DOHH2 (cell line): ENCODE data around the gene IRF2BP1.

Experiments
- H3F3A ChIP-seq: fragments of 200-600 bp; sonication (generic), shearing (Covaris generic); 2 replicates; pipeline ENCODE4 v1.6.0; 2016; ENCODE audit warnings: antibody characterized with exemption, mild to moderate bottlenecking; ENCODE audit not compliant: control insufficient read depth, insufficient read depth
- H3K27ac ChIP-seq: fragments of 200-600 bp; sonication (generic); 2 replicates; pipeline ENCODE4 v1.5.1; 2014; ENCODE audit warnings: low read depth, mild to moderate bottlenecking, low read length, moderate library complexity
- H3K27me3 ChIP-seq: fragments of 200-600 bp; sonication (generic); 2 replicates; pipeline ENCODE4 v1.6.1; 2014; ENCODE audit warnings: mild to moderate bottlenecking, low read length, mixed read lengths; ENCODE audit not compliant: control insufficient read depth
- H3K36me3 ChIP-seq: fragments of 200-600 bp; sonication (generic); 2 replicates; pipeline ENCODE4 v1.6.1; 2014; ENCODE audit warnings: mild to moderate bottlenecking, low read length, moderate library complexity, mixed read lengths; ENCODE audit not compliant: control insufficient read depth
- H3K4me1 ChIP-seq: fragments of 200-600 bp; sonication (generic); 2 replicates; pipeline ENCODE4 v1.6.1; 2014; ENCODE audit warnings: mild to moderate bottlenecking, low read length, mixed read lengths; ENCODE audit not compliant: control insufficient read depth
- H3K4me2 ChIP-seq: fragments of 200-600 bp; sonication (generic); 2 replicates; pipeline ENCODE4 v1.6.0; 2014; ENCODE audit warnings: mild to moderate bottlenecking, low read length, moderate library complexity
- H3K4me3 ChIP-seq: fragments of 200-600 bp; sonication (generic); 2 replicates; pipeline ENCODE4 v1.5.1; 2014; ENCODE audit warnings: mild to moderate bottlenecking, low read length, mixed read lengths
- H3K79me2 ChIP-seq: fragments of 200-600 bp; sonication (generic); 2 replicates; pipeline ENCODE4 v1.6.1; 2014; ENCODE audit warnings: mild to moderate bottlenecking, low read length, mixed read lengths; ENCODE audit not compliant: control insufficient read depth
- H3K9me2 ChIP-seq: fragments of 200-600 bp; sonication (generic); replicated peaks from 2 replicates; pipeline ENCODE4 v1.6.1; 2014; ENCODE audit warnings: mild to moderate bottlenecking, low read length, mixed read lengths; ENCODE audit not compliant: control insufficient read depth
- H3K9me3 ChIP-seq: fragments of 200-600 bp; sonication (generic); 2 replicates; pipeline ENCODE4 v1.6.1; 2014; ENCODE audit warnings: antibody characterized with exemption, low read length, mixed read lengths; ENCODE audit not compliant: control insufficient read depth, insufficient read depth
- H4K20me1 ChIP-seq: fragments of 200-600 bp; sonication (generic); 2 replicates; pipeline ENCODE4 v1.6.0; 2014; ENCODE audit warnings: low read depth, mild to moderate bottlenecking, antibody characterized with exemption, low read length, moderate library complexity; ENCODE audit not compliant: control insufficient read depth, insufficient read depth
- CTCF ChIP-seq: fragments of 200-600 bp; sonication (generic); IDR thresholded peaks from one replicate; pipeline ENCODE4 v1.5.1; 2014; ENCODE audit warnings: antibody characterized with exemption, mild to moderate bottlenecking, low read depth, low read length; ENCODE audit not compliant: poor library complexity, severe bottlenecking
- EZH2phosphoT487 ChIP-seq: fragments of 200-600 bp; sonication (generic); IDR thresholded peaks from 2 replicates; pipeline ENCODE4 v1.6.1; 2017; ENCODE audit warnings: borderline replicate concordance, mild to moderate bottlenecking, antibody characterized with exemption, low read length, moderate library complexity, mixed read lengths

Gene IRF2BP1

GRCh38 chr19:45911291-45911690, 25.4 kb upstream of the IRF2BP1 start:
- Histone ChIP-seq H3K4me1 (peaks cover 18% of the 10 kb centered on the region), H3F3A (no peaks in the 10 kb centered on the region), H3K27ac (no peak overlapping the region), H3K9me2 (no peaks in the 10 kb centered on the region), H3K4me2 (no peak overlapping the region), H3K4me3 (no peak overlapping the region), H3K36me3 (no peaks in the 10 kb centered on the region), H3K9me3 (no peaks in the 10 kb centered on the region), H3K27me3 (0 out of 2 replicates have a peak, but pooled peaks cover under 1% of the 10 kb centered on the region), H3K79me2 (no peaks in the 10 kb centered on the region), H4K20me1 (no peaks in the 10 kb centered on the region)
- TF ChIP-seq EZH2phosphoT487 (no peak), CTCF (no peak)

- no peaks in the 10 kb centered on the region for H3K9me3 ChIP-seq
- no peak overlapping the region for H3K27ac ChIP-seq
- H4K20me1 ChIP-seq: no peaks in the 10 kb centered on the region
- no peaks in the 10 kb centered on the region for H3K36me3 ChIP-seq
- no peak overlapping the region for H3K4me3 ChIP-seq
- no peaks in the 10 kb centered on the region for H3F3A ChIP-seq
- H3K27me3 ChIP-seq: no peaks in the 10 kb centered on the region
- TF ChIP-seq EZH2phosphoT487 (no peak), CTCF (no peak)
- no peaks in the 10 kb centered on the region for H3K9me2 ChIP-seq
- H3K79me2 ChIP-seq: no peaks in the 10 kb centered on the region
- H3K4me1 ChIP-seq: peaks cover 17% of the 10 kb centered on the region
- H3K4me2 ChIP-seq: no peak overlapping the region
These were observed 23.0 kb upstream of the IRF2BP1 start for GRCh38 chr19:45908956-45909355.

GRCh38 chr19:45906221-45906620, 20.3 kb upstream of the IRF2BP1 start:
- TF ChIP-seq CTCF: no peak
- no peak for TF ChIP-seq EZH2phosphoT487
- peaks cover 11% of the 10 kb centered on the region for H3K4me1 ChIP-seq
- H3K9me3 ChIP-seq: no peaks in the 10 kb centered on the region
- no peaks in the 10 kb centered on the region for H3F3A ChIP-seq
- H3K27ac ChIP-seq: no peak overlapping the region
- no peak overlapping the region for H3K4me2 ChIP-seq
- no peaks in the 10 kb centered on the region for H3K9me2 ChIP-seq
- peaks cover 11% of the 10 kb centered on the region for H3K79me2 ChIP-seq
- H4K20me1 ChIP-seq: no peaks in the 10 kb centered on the region
- H3K36me3 ChIP-seq: no peaks in the 10 kb centered on the region; the same call in none of the 2 replicates
- H3K4me3 ChIP-seq: no peak overlapping the region
- no peaks in the 10 kb centered on the region for H3K27me3 ChIP-seq
